Aorta (tissue), 5 donors: ENCODE results near the gene ZNF513. TPM values are rescaled to one million over a fixed set of nuclear protein-coding genes. Genes with fewer than 3 reads are reported as not detected.
A peak's percentile ranks its signal among the peaks of the same experiment; 100 is the strongest.

Source experiments
- ATAC-seq: fragments of 200-7000 bp; cut with Tn5 transposase; one replicate; pipeline ENCODE4 v1.9.1; 2022; ENCODE audit warnings: moderate library complexity; ENCODE audit not compliant: low FRiP score
- DNase-seq, 2 donors: peaks; one replicate each; pipeline ENCODE4 v3.0.0-alpha.2; 2020
- H3K27ac ChIP-seq, 2 donors: one replicate each; pipeline ENCODE4 v1.5.1; 2013; ENCODE audit warnings: low read length in 2 of 2, mild to moderate bottlenecking in 2 of 2, moderate library complexity in 2 of 2, control low read depth in 1 of 2, inconsistent platforms in 1 of 2, low read depth in 1 of 2
- H3K27me3 ChIP-seq, 2 donors: one replicate each; pipeline ENCODE4 v1.6.1; 2013; ENCODE audit warnings: control low read depth in 1 of 2, low read length in 1 of 2, mild to moderate bottlenecking in 1 of 2, moderate library complexity in 1 of 2; ENCODE audit not compliant: insufficient read depth in 2 of 2, control insufficient read depth in 1 of 2
- H3K36me3 ChIP-seq, 2 donors: one replicate each; pipeline ENCODE4 v1.6.1; 2013; ENCODE audit warnings: control low read depth in 1 of 2, low read length in 1 of 2, mild to moderate bottlenecking in 1 of 2; ENCODE audit not compliant: insufficient read depth in 2 of 2, control insufficient read depth in 1 of 2
- H3K4me1 ChIP-seq, 2 donors: one replicate each; pipeline ENCODE4 v1.6.1; 2013; ENCODE audit warnings: low read length in 2 of 2, control low read depth in 1 of 2, mild to moderate bottlenecking in 1 of 2, moderate library complexity in 1 of 2; ENCODE audit not compliant: insufficient read depth in 2 of 2, control insufficient read depth in 1 of 2
- H3K4me3 ChIP-seq, 2 donors: one replicate each; pipeline ENCODE4 v1.5.1; 2013; ENCODE audit warnings: low read length in 2 of 2, control low read depth in 1 of 2, mild to moderate bottlenecking in 1 of 2
- H3K9me3 ChIP-seq: one replicate; pipeline ENCODE4 v1.6.1; 2013; ENCODE audit warnings: mild to moderate bottlenecking, low read length; ENCODE audit not compliant: control insufficient read depth
- WGBS, 2 donors: extraction: QIAGEN DNeasy Blood & Tissue Kit; methylation state at CpG; one replicate each; pipeline ENCODE4 v1.1.7; 2013; 5-methylcytosine and 5-hydroxymethylcytosine counted together
- intact Hi-C, 2 donors: fragments of 100-400 bp; cut with DNase I; formaldehyde crosslinking; loops; one replicate each; pipeline versions ENCODE4 v1.14.2 to v1.15.0; 2022
- polyA plus RNA-seq, 2 donors: library from polyadenylated mRNA; stranded (reverse); fragments of 200-250 nt; gene quantifications; one replicate each; pipeline ENCODE4 v1.2.3, GENCODE V29; 2013
- total RNA-seq, 2 donors: library from RNA; stranded (reverse); fragmentation: NEBNext Ultra II Directional; extraction: Animal tissue kit (Norgen Biotek cat#: 25700); gene quantifications; one replicate each; pipeline ENCODE4 v1.2.1, GENCODE V29; 2021
- donor health status: healthy with polysubstance abuse.
- donor health status: Bipolar disorder and iron deficiency.
- donor health status: DM: no; HTN: no; CAD: no.
- donor health status: DM: no; HTN: no; CAD: no.
- donor health status: DM: yes; HTN: yes; CAD: no.

The ZNF513 gene
- total and polyA plus RNA-seq, 4 donors = 5.5 to 32.7 (median 17.0) TPM

DNA sequence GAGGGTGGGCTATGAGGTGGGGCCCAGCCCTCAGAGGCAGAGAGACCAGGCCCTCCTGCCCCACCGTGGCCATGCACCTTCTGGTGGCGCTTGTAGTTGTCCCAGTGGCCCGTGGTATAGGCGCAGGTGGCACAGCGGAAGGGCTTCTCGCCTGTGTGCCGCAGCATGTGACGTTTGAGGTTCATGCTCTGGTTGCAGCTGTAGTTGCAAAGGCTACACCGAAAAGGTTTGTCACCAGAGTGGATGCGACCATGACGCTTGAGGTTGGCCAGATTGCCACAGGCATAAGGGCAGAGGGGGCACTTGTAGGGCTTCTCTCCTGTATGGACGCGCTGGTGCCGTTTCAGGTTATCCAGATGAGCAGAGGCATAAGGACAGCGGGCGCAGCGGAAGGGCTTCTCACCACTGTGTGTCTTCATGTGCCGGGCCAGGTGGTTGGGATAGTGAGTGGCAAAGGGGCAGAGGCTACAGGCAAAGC lies 2.9 kb downstream of the ZNF513 start:
- DNase-seq (peak in 1 of 2 donors; percentile 53), ATAC-seq (no peak)
- H3K27ac ChIP-seq = no peak overlapping the region
- no peaks in the 10 kb centered on the region for H3K9me3 ChIP-seq
- no peak overlapping the region for H3K4me3 ChIP-seq
- H3K27me3 ChIP-seq = no peaks in the 10 kb centered on the region
- WGBS, 2 donors = 84% methylated on average over 18 of the region's 18 CpGs
- H3K4me1 ChIP-seq = no peaks in the 10 kb centered on the region
- no peaks in the 10 kb centered on the region for H3K36me3 ChIP-seq
- intact Hi-C loops = no loop called here

GRCh38 chr2:27376866-27377617 lies 3.5 kb downstream of the ZNF513 start:
- no peak for ATAC-seq
- 42 to 48% methylated on average over 10 of the region's 10 CpGs for WGBS, 2 donors
- Histone ChIP-seq H3K27ac (no peak overlapping the region), H3K4me1 (no peaks in the 10 kb centered on the region), H3K36me3 (no peaks in the 10 kb centered on the region), H3K4me3 (no peak overlapping the region), H3K9me3 (no peaks in the 10 kb centered on the region), H3K27me3 (no peaks in the 10 kb centered on the region)
- no peak for DNase-seq
- intact Hi-C loops = no loop called here

DNA sequence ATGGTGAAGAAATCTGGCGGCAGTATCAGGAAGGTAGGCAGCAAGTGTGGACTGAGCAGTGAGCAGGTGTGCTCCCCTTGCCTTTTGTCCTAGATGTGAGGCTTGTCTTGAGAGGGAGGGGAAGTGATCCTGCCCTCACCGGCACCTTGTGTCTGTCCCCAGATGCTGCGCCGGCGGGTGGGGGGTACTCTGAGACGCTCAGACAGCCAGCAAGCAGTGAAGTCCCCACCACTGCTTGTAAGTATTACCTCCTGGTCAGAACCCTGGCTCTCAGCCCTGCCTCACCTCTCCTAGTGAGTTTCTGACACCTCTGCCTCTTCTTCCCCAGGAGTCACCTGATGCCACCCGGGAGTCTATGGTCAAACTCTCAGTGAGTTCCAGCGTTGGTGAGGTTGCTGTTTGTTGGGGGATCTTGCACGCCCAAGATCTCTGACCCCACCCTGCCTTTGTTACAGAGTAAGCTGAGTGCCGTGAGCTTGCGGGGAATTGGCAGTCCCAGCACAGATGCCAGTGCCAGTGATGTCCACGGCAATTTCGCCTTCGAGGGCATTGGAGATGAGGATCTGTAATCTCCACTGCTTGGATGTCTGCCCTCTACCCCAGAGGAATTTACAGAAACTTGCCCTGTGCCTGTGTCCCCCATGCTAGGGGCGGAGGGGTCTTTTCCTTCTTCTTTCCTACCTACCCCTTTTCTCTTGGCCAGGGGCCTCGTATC lies 4.2 kb downstream of the ZNF513 start:
- DNase-seq (no peak), ATAC-seq (no peak)
- no peak overlapping the region for H3K27ac ChIP-seq
- H3K4me3 ChIP-seq = no peak overlapping the region
- H3K27me3 ChIP-seq = no peaks in the 10 kb centered on the region
- no peaks in the 10 kb centered on the region for H3K4me1 ChIP-seq
- WGBS, 2 donors = 76 to 77% methylated on average over 16 of the region's 16 CpGs
- intact Hi-C loops = no loop called here
- no peaks in the 10 kb centered on the region for H3K36me3 ChIP-seq
- no peaks in the 10 kb centered on the region for H3K9me3 ChIP-seq

DNA sequence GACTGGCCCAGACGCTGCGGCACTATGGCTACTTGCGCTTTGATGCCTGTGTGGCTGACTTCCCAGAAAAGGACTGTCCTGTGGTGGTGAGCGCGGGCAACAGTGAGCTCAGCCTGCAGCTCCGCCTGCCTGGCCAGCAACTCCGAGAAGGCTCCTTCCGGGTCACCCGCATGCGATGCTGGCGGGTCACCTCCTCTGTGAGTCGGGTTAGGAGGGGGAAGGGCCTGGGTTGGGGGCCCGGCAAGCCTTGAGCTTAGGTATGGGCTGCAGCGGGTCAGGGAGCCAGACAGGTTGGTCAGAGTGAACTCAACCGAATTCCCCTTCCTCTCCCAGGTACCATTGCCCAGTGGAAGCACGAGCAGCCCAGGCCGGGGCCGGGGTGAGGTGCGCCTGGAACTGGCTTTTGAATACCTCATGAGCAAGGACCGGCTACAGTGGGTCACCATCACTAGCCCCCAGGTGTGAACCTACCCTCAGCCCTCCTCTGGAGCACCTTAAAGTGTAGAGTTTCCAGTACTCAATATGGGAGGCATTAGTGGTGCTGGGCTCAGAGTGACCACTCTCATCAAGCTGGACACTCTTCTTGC lies 4.9 kb downstream of the ZNF513 start:
- H3K27ac ChIP-seq = no peak overlapping the region
- ATAC-seq (no peak), DNase-seq (no peak)
- H3K4me3 ChIP-seq = no peak overlapping the region
- no peaks in the 10 kb centered on the region for H3K27me3 ChIP-seq
- H3K9me3 ChIP-seq = no peaks in the 10 kb centered on the region
- intact Hi-C loops = no loop called here
- H3K36me3 ChIP-seq = no peaks in the 10 kb centered on the region
- WGBS, 2 donors = 85 to 89% methylated on average over 20 of the region's 20 CpGs
- no peaks in the 10 kb centered on the region for H3K4me1 ChIP-seq

- 87% methylated on average over 5 of the region's 5 CpGs for WGBS, 2 donors
- intact Hi-C loops = loop anchor here in 1 of 2 donors (5.0 kb wide), 1 partner anchor 34 kb away; the partner anchor contains the start of gene PPM1G
- ATAC-seq = no peak
- no peak overlapping the region for H3K4me3 ChIP-seq
- no peaks in the 10 kb centered on the region for H3K9me3 ChIP-seq
- no peaks in the 10 kb centered on the region for H3K4me1 ChIP-seq
- H3K27me3 ChIP-seq = no peaks in the 10 kb centered on the region
- H3K36me3 ChIP-seq = no peaks in the 10 kb centered on the region
- DNase-seq = no peak
- H3K27ac ChIP-seq = no peak overlapping the region
Observed at GRCh38 chr2:27373567-27373966, 7.0 kb downstream of the ZNF513 start.

DNA sequence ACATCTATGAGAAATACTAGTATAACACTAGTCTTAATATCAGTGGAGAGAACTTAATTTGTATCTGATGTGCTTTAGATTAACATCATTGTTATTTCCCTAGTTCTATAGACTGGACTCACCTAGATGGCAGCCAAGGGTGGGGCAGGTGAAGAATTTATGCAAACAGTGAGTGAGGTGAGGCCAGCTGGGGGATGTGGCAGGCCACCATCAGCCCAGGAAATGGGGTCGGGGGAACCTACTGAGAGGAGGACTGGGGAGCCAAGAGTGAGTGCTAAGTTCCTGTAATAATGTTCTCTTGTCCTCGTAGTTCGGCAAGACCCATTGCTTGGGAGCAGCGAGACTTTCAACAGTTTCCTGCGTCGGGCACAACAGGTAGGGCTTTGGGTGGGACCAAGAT lies 7.6 kb downstream of the ZNF513 start:
- Histone ChIP-seq H3K4me3 (no peak overlapping the region), H3K4me1 (no peaks in the 10 kb centered on the region), H3K27ac (no peak overlapping the region), H3K9me3 (no peaks in the 10 kb centered on the region), H3K36me3 (no peaks in the 10 kb centered on the region), H3K27me3 (no peaks in the 10 kb centered on the region)
- ATAC-seq = no peak
- no peak for DNase-seq
- WGBS, 2 donors = 94 to 96% methylated on average over 6 of the region's 6 CpGs
- intact Hi-C loops = loop anchor here in 1 of 2 donors (5.0 kb wide), 1 partner anchor 34 kb away; the partner anchor contains the start of gene PPM1G

DNA sequence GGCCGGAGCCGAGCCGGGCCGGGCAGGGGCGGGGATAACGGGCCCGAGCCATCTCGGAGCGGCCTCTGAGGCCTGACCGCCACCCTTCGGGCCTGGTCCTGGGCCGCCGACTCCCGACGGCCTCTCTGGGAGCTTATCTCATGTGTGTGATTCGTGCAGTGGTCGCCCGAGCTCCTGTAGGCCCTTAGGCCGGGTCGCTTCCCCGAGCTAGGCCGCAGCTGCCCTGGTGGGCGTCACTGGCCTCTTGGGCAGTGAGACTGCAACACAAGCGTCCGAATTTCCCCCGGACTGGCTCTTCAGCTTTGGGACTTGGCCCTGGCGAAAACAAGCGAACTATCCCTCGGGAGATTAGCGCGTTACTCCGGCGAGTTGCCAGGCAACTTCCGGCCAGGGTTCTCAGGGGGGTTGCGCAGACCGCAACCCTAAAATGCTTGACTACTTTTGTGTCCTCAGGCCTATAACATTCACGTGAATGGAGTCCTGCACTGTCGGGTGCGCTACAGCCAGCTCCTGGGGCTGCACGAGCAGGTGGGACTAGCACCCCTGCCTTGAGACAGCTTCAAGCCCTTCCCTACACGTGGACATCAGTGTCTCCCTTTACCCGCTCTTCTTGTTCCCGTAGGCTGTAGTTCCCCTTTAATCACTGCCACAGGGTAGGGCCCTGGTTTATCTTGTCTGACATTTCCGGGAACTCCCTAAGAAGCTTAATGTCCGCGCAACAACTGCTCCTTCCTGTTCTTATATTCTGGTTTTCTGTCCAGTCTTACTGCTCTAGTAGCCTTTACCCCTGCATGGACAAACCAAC lies 9.5 kb downstream of the ZNF513 start:
- DNase-seq (peak in 1 of 2 donors; percentile 83), ATAC-seq (peak; percentile 64)
- 1% methylated on average over 37 to 46 of the region's 46 CpGs for WGBS, 2 donors
- H3K4me1 ChIP-seq = no peaks in the 10 kb centered on the region
- H3K4me3 ChIP-seq = peak overlapping the region; percentile 60 to 69
- H3K36me3 ChIP-seq = peaks cover 4 to 5% of the 10 kb centered on the region in 2 donors
- H3K9me3 ChIP-seq = no peaks in the 10 kb centered on the region
- intact Hi-C loops = loop anchor here (2.0 to 5.0 kb wide), 2 partner anchors 14 to 36 kb away; partner anchors contain the start of genes GTF3C2 (in 1 of the 2) and PPM1G (in 1 of the 2)
- no peaks in the 10 kb centered on the region for H3K27me3 ChIP-seq
- H3K27ac ChIP-seq = peak overlapping the region in 1 of 2 donors; percentile 73
